Astrocyte (in vitro differentiated cells and primary cell): ENCODE results near the gene ELAVL3. TPM values are rescaled to one million over a fixed set of nuclear protein-coding genes. Genes with fewer than 3 reads are reported as not detected.

Source experiments
- DNase-seq: peaks from one replicate; pipeline ENCODE4 v3.0.0-alpha.2; 2010; ENCODE audit warnings: low read depth
- FAIRE-seq: peaks from 2 replicates; lab custom pipeline; 2011; peaks lifted over from hg19 to GRCh38; lab: Jason Lieb, UNC
- H2AFZ ChIP-seq: 2 replicates; pipeline ENCODE4 v1.6.0; 2012; ENCODE audit warnings: low read depth, low read length, inconsistent platforms
- H3K27ac ChIP-seq: 2 replicates; pipeline ENCODE4 v1.5.1; 2011; ENCODE audit warnings: low read depth, low read length, inconsistent platforms
- H3K27me3 ChIP-seq: 2 replicates; pipeline ENCODE4 v1.6.0; 2011; ENCODE audit warnings: low read length, inconsistent platforms; ENCODE audit not compliant: insufficient read depth
- H3K36me3 ChIP-seq: 2 replicates; pipeline ENCODE4 v1.5.1; 2011; ENCODE audit warnings: low read length, inconsistent platforms; ENCODE audit not compliant: insufficient read depth
- H3K4me1 ChIP-seq: 2 replicates; pipeline ENCODE4 v1.5.1; 2011; ENCODE audit warnings: low read length, inconsistent platforms; ENCODE audit not compliant: insufficient read depth
- H3K4me2 ChIP-seq: 2 replicates; pipeline ENCODE4 v1.6.0; 2012; ENCODE audit warnings: low read length, inconsistent platforms
- H3K4me3 ChIP-seq: 2 replicates; pipeline ENCODE4 v1.5.1; 2011; ENCODE audit warnings: low read depth, mild to moderate bottlenecking, low read length, inconsistent platforms; ENCODE audit not compliant: insufficient read depth
- H3K79me2 ChIP-seq: 2 replicates; pipeline ENCODE4 v1.6.0; 2012; ENCODE audit warnings: mild to moderate bottlenecking, low read length, inconsistent platforms; ENCODE audit not compliant: insufficient read depth
- H3K9ac ChIP-seq: 2 replicates; pipeline ENCODE4 v1.6.0; 2012; ENCODE audit warnings: mild to moderate bottlenecking, low read length, inconsistent platforms
- H3K9me3 ChIP-seq: 2 replicates; pipeline ENCODE4 v1.5.1; 2012; ENCODE audit warnings: low read depth, mild to moderate bottlenecking, low read length, inconsistent platforms; ENCODE audit not compliant: insufficient read depth
- H4K20me1 ChIP-seq: 2 replicates; pipeline ENCODE4 v1.6.0; 2012; ENCODE audit warnings: low read length, inconsistent platforms; ENCODE audit not compliant: insufficient read depth
- H3K27ac Mint-ChIP-seq: one replicate; pipeline ENCODE4 v1.8.0; 2021; ENCODE audit warnings: mild to moderate bottlenecking, mixed read lengths; ENCODE audit not compliant: unreplicated experiment
- H3K27me3 Mint-ChIP-seq: one replicate; pipeline ENCODE4 v1.8.0; 2021; ENCODE audit warnings: low read depth, mixed read lengths; ENCODE audit not compliant: unreplicated experiment
- H3K36me3 Mint-ChIP-seq: one replicate; pipeline ENCODE4 v1.8.0; 2021; ENCODE audit warnings: low read depth, mixed read lengths; ENCODE audit not compliant: unreplicated experiment
- H3K4me1 Mint-ChIP-seq: one replicate; pipeline ENCODE4 v1.8.0; 2021; ENCODE audit warnings: low read depth, mixed read lengths; ENCODE audit not compliant: unreplicated experiment
- H3K4me3 Mint-ChIP-seq: one replicate; pipeline ENCODE4 v1.8.0; 2021; ENCODE audit warnings: mild to moderate bottlenecking, moderate library complexity, mixed read lengths; ENCODE audit not compliant: unreplicated experiment
- H3K9me3 Mint-ChIP-seq: one replicate; pipeline ENCODE4 v1.8.0; 2021; ENCODE audit warnings: mild to moderate bottlenecking, mixed read lengths; ENCODE audit not compliant: unreplicated experiment
- CTCF ChIP-seq: IDR thresholded peaks from 2 replicates; pipeline ENCODE4 v1.5.1; 2011; ENCODE audit warnings: low read depth, mild to moderate bottlenecking, inconsistent platforms, low read length, moderate library complexity; ENCODE audit not compliant: insufficient read depth
- EZH2 ChIP-seq: IDR thresholded peaks from 2 replicates; pipeline ENCODE4 v1.6.1; 2012; ENCODE audit warnings: mild to moderate bottlenecking, low read length, inconsistent platforms; ENCODE audit not compliant: insufficient read depth
- total RNA-seq: library from RNA; stranded (reverse); gene quantifications from 2 replicates; pipeline ENCODE4 v1.2.1, GENCODE V29; 2021

ELAVL3 gene
- total RNA-seq, 1 donor from 2014 or later = not detected

- FAIRE-seq (no peak), DNase-seq (no peak)
- H3K27ac Mint-ChIP-seq = no peak overlapping the region
- Histone ChIP-seq H3K27ac (no peak overlapping the region), H3K9me3 (no peaks in the 10 kb centered on the region), H3K4me1 (no peaks in the 10 kb centered on the region), H3K4me3 (no peak overlapping the region), H3K36me3 (peaks cover 4% of the 10 kb centered on the region), H3K79me2 (no peaks in the 10 kb centered on the region), H3K27me3 (no peaks in the 10 kb centered on the region), H2AFZ (no peak overlapping the region), H4K20me1 (peaks cover 22% of the 10 kb centered on the region), H3K9ac (no peak overlapping the region), H3K4me2 (no peak overlapping the region)
- TF ChIP-seq CTCF (peak; percentile 35), EZH2 (no peak)
- H3K36me3 Mint-ChIP-seq = peaks cover 2% of the 10 kb centered on the region
- no peaks in the 10 kb centered on the region for H3K4me1 Mint-ChIP-seq
- H3K27me3 Mint-ChIP-seq = no peaks in the 10 kb centered on the region
- H3K4me3 Mint-ChIP-seq = no peak overlapping the region
- peaks cover 1% of the 10 kb centered on the region for H3K9me3 Mint-ChIP-seq
These were observed 34.1 kb downstream of the ELAVL3 start for GRCh38 chr19:11446652-11447301.

GRCh38 chr19:11446271-11446651 is 34.6 kb downstream of the ELAVL3 start:
- Histone ChIP-seq H2AFZ (no peak overlapping the region), H3K27me3 (no peaks in the 10 kb centered on the region), H3K36me3 (peaks cover 8% of the 10 kb centered on the region), H3K79me2 (no peaks in the 10 kb centered on the region), H3K27ac (no peak overlapping the region), H3K9me3 (no peaks in the 10 kb centered on the region), H4K20me1 (peaks cover 27% of the 10 kb centered on the region), H3K4me2 (no peak overlapping the region), H3K9ac (no peak overlapping the region), H3K4me1 (no peaks in the 10 kb centered on the region), H3K4me3 (no peak overlapping the region)
- H3K36me3 Mint-ChIP-seq = peaks cover 2% of the 10 kb centered on the region
- no peak overlapping the region for H3K4me3 Mint-ChIP-seq
- TF ChIP-seq EZH2 (no peak), CTCF (no peak)
- H3K9me3 Mint-ChIP-seq = peaks cover 1% of the 10 kb centered on the region
- FAIRE-seq (no peak), DNase-seq (no peak)
- H3K4me1 Mint-ChIP-seq = no peaks in the 10 kb centered on the region
- no peak overlapping the region for H3K27ac Mint-ChIP-seq
- H3K27me3 Mint-ChIP-seq = no peaks in the 10 kb centered on the region

GRCh38 chr19:11445141-11445540 is 35.7 kb downstream of the ELAVL3 start:
- FAIRE-seq (no peak), DNase-seq (no peak)
- no peak overlapping the region for H3K4me3 ChIP-seq
- no peak overlapping the region for H3K4me2 ChIP-seq
- H3K9ac ChIP-seq = no peak overlapping the region
- peaks cover 7% of the 10 kb centered on the region for H3K36me3 Mint-ChIP-seq
- H3K27me3 ChIP-seq = no peaks in the 10 kb centered on the region
- H3K36me3 ChIP-seq = peaks cover 14% of the 10 kb centered on the region
- peaks cover 4% of the 10 kb centered on the region for H3K79me2 ChIP-seq
- H3K4me1 Mint-ChIP-seq = no peaks in the 10 kb centered on the region
- H3K4me1 ChIP-seq = no peaks in the 10 kb centered on the region
- H3K9me3 ChIP-seq = no peaks in the 10 kb centered on the region
- TF ChIP-seq EZH2 = no peak
- TF ChIP-seq CTCF = no peak
- H3K27ac Mint-ChIP-seq = no peak overlapping the region
- H3K27ac ChIP-seq = no peak overlapping the region
- H3K9me3 Mint-ChIP-seq = peaks cover 1% of the 10 kb centered on the region
- peaks cover 32% of the 10 kb centered on the region for H4K20me1 ChIP-seq
- H2AFZ ChIP-seq = no peak overlapping the region
- no peak overlapping the region for H3K4me3 Mint-ChIP-seq
- no peaks in the 10 kb centered on the region for H3K27me3 Mint-ChIP-seq
